ENCODE measurements around the gene EPN2. TPM values are rescaled to one million over a fixed set of nuclear protein-coding genes. Genes with fewer than 3 reads are reported as not detected.

EPN2 gene
- polyA plus RNA-seq, 1 donor (not counting 4 experiments of a cell fraction or from before 2014, with no cell fraction given) = 30.2 TPM

DNA sequence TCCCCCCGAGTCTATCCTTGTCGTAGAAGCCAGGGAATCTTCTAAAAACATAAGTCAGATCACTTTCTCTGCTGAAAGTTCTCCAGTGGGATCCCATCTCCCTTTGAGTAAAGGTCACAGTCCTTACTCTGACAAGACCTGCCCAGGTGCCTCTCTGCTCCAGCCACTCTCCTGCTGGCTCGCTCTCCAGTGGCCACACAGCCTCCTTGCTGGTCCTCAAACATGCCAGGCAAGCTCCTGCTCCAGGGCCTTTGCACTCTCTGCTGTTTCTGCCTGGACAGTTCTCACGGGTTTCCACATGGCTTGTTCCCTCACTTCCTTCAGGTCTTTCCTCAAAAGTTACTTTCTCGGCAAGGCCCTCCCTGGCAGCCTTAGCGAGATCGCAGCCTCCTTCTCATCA is 122.0 kb downstream of the EPN2 start:
- Histone ChIP-seq H3K79me2 (ENCODE audit: control insufficient read depth, insufficient read depth, low read length) (peaks cover 2% of the 10 kb centered on the region), H3K9me1 (ENCODE audit: control insufficient read depth, extremely low read depth, insufficient read depth, low read length) (no peaks in the 10 kb centered on the region), H4K20me1 (ENCODE audit: control insufficient read depth, extremely low read depth, insufficient read depth, low read length) (no peaks in the 10 kb centered on the region), H3K27me3 (ENCODE audit: control insufficient read depth, extremely low read depth, insufficient read depth, low read length) (no peaks in the 10 kb centered on the region), H3K36me3 (ENCODE audit: control insufficient read depth in 2 of 2, extremely low read depth in 1 of 2, insufficient read depth in 2 of 2, low read length in 2 of 2) (peaks cover 0 to 5% of the 10 kb centered on the region in 2 experiments), H2AFZ (ENCODE audit: control insufficient read depth, low read length) (no peak overlapping the region), H3K9ac (ENCODE audit: control insufficient read depth, extremely low read depth, insufficient read depth, low read length) (no peak overlapping the region), H3K4me2 (ENCODE audit: control insufficient read depth, extremely low read depth, insufficient read depth, low read depth, low read length) (no peak overlapping the region), H3K9me3 (ENCODE audit: control insufficient read depth, low read depth, low read length) (no peaks in the 10 kb centered on the region), H3K27ac (ENCODE audit: control insufficient read depth, insufficient read depth, low read length) (no peak overlapping the region), H3K4me3 (ENCODE audit: control insufficient read depth in 2 of 3, extremely low read depth in 1 of 3, insufficient read depth in 2 of 3, low read depth in 1 of 3, low read length in 3 of 3) (no peak overlapping the region), H3K4me1 (ENCODE audit: control insufficient read depth, extremely low read depth, insufficient read depth, low read length) (peaks cover 18% of the 10 kb centered on the region)
- FAIRE-seq (no peak), DNase-seq (ENCODE audit: low read depth, low spot score) (no peak)
- dilution Hi-C loops (cut with MboI; ENCODE audit: extremely low pct_ligation_motif_present, low sequenced_read_pairs) = loop anchor here (25.0 kb wide), 1 partner anchor 303 kb away; no protein-coding TSS in a partner anchor
- no peak for TF ChIP-seq EZH2 (IDR thresholded peaks at IDR 0.05; ENCODE audit: low read length)
- TF ChIP-seq, protein P1, sequence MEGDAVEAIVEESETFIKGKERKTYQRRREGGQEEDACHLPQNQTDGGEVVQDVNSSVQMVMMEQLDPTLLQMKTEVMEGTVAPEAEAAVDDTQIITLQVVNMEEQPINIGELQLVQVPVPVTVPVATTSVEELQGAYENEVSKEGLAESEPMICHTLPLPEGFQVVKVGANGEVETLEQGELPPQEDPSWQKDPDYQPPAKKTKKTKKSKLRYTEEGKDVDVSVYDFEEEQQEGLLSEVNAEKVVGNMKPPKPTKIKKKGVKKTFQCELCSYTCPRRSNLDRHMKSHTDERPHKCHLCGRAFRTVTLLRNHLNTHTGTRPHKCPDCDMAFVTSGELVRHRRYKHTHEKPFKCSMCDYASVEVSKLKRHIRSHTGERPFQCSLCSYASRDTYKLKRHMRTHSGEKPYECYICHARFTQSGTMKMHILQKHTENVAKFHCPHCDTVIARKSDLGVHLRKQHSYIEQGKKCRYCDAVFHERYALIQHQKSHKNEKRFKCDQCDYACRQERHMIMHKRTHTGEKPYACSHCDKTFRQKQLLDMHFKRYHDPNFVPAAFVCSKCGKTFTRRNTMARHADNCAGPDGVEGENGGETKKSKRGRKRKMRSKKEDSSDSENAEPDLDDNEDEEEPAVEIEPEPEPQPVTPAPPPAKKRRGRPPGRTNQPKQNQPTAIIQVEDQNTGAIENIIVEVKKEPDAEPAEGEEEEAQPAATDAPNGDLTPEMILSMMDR (optimal IDR thresholded peaks at IDR 0.05 in 1 of 3, IDR thresholded peaks at IDR 0.05 in 1 of 3, conservative IDR thresholded peaks at IDR 0.05 in 1 of 3; ENCODE audit: extremely low read depth in 1 of 3, insufficient read depth in 2 of 3, low read length in 3 of 3) = no peak

DNA sequence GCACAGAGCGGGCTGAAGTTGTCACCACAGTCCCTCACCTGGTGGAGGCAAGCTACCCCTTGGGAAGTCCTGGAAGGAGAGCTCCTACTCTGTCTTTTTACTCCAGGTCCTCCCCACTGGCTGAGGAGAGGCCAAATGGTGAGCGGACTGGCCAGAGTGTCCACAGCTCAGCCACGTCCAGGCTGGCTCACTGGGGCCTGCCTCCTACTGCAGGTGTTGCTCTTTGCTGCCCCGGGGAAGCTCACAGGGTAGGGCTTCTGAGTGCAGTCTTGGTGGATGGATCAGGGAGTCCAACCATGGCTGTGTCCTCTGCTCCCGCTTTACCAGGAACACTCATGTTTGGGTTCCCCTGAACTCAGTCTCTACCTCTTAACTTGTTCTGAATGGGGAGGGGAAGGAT is 122.7 kb downstream of the EPN2 start:
- Histone ChIP-seq H3K79me2 (ENCODE audit: control insufficient read depth, insufficient read depth, low read length) (peaks cover 2% of the 10 kb centered on the region), H2AFZ (ENCODE audit: control insufficient read depth, low read length) (no peak overlapping the region), H3K9me3 (ENCODE audit: control insufficient read depth, low read depth, low read length) (no peaks in the 10 kb centered on the region), H3K9me1 (ENCODE audit: control insufficient read depth, extremely low read depth, insufficient read depth, low read length) (no peaks in the 10 kb centered on the region), H3K4me2 (ENCODE audit: control insufficient read depth, extremely low read depth, insufficient read depth, low read depth, low read length) (no peak overlapping the region), H4K20me1 (ENCODE audit: control insufficient read depth, extremely low read depth, insufficient read depth, low read length) (no peaks in the 10 kb centered on the region), H3K36me3 (ENCODE audit: control insufficient read depth in 2 of 2, extremely low read depth in 1 of 2, insufficient read depth in 2 of 2, low read length in 2 of 2) (peaks cover 0 to 5% of the 10 kb centered on the region in 2 experiments), H3K4me3 (ENCODE audit: control insufficient read depth in 2 of 3, extremely low read depth in 1 of 3, insufficient read depth in 2 of 3, low read depth in 1 of 3, low read length in 3 of 3) (no peak overlapping the region), H3K27me3 (ENCODE audit: control insufficient read depth, extremely low read depth, insufficient read depth, low read length) (no peaks in the 10 kb centered on the region), H3K4me1 (ENCODE audit: control insufficient read depth, extremely low read depth, insufficient read depth, low read length) (peaks cover 12% of the 10 kb centered on the region), H3K27ac (ENCODE audit: control insufficient read depth, insufficient read depth, low read length) (no peak overlapping the region), H3K9ac (ENCODE audit: control insufficient read depth, extremely low read depth, insufficient read depth, low read length) (no peak overlapping the region)
- TF ChIP-seq EZH2 (IDR thresholded peaks at IDR 0.05; ENCODE audit: low read length) = no peak
- TF ChIP-seq, protein P1 (optimal IDR thresholded peaks at IDR 0.05 in 1 of 3, IDR thresholded peaks at IDR 0.05 in 1 of 3, conservative IDR thresholded peaks at IDR 0.05 in 1 of 3; ENCODE audit: extremely low read depth in 1 of 3, insufficient read depth in 2 of 3, low read length in 3 of 3) = no peak
- FAIRE-seq (no peak), DNase-seq (ENCODE audit: low read depth, low spot score) (no peak)
- dilution Hi-C loops (cut with MboI; ENCODE audit: extremely low pct_ligation_motif_present, low sequenced_read_pairs) = loop anchor here (5.0 to 25.0 kb wide), 2 partner anchors 97 to 302 kb away; no protein-coding TSS in a partner anchor

All from keratinocyte (primary cell).